ENCODE data around the gene ERMARD.

GRCh38 chr6:169807699-169808607 is 56.5 kb downstream of the ERMARD start:
- TF ChIP-seq POLR2A (IDR thresholded peaks at IDR 0.05): no peak
- TF ChIP-seq, protein P1, sequence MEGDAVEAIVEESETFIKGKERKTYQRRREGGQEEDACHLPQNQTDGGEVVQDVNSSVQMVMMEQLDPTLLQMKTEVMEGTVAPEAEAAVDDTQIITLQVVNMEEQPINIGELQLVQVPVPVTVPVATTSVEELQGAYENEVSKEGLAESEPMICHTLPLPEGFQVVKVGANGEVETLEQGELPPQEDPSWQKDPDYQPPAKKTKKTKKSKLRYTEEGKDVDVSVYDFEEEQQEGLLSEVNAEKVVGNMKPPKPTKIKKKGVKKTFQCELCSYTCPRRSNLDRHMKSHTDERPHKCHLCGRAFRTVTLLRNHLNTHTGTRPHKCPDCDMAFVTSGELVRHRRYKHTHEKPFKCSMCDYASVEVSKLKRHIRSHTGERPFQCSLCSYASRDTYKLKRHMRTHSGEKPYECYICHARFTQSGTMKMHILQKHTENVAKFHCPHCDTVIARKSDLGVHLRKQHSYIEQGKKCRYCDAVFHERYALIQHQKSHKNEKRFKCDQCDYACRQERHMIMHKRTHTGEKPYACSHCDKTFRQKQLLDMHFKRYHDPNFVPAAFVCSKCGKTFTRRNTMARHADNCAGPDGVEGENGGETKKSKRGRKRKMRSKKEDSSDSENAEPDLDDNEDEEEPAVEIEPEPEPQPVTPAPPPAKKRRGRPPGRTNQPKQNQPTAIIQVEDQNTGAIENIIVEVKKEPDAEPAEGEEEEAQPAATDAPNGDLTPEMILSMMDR (IDR thresholded peaks at IDR 0.05): no peak

Data from gastroesophageal sphincter (tissue), 3 donors.